GM18499 (cell line): ENCODE data around the gene ARL10.
A peak's percentile ranks its signal among the peaks of the same experiment; 100 is the strongest.
"Not testable (repeated sequence)": the region's sequence is repeated elsewhere in the genome, so short reads cannot be mapped to it uniquely, and the experiment has no call there.

Experiments
- ATAC-seq: cut with Tn5 transposase; IDR thresholded peaks from one replicate; pipeline ENCODE4 v1.9.1; 2021; ENCODE audit warnings: moderate number of reproducible peaks; ENCODE audit not compliant: insufficient read depth, unreplicated experiment

Gene ARL10

DNA sequence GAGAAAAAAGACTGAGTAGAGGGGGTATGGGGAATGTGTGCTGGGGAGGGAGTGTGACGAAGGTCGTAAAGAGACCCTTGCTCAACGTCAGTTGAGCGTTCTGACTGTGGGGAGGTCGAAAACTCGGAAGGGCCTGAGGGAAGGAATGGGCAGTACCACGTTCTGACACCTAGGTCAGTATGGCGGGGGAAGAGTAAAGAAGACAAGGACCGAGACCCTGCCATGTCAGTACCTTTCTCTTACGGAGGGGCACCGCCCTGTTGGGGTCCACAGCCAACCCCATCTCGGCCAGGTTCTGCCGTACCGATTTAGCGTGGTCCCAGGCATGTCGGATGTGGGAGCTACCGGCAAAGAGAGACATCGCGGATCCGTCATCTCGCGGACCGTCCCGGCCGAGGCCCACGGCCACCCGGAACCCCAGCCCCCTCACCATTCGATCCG lies 22.7 kb downstream of the ARL10 start:
- ATAC-seq, result no peak

DNA sequence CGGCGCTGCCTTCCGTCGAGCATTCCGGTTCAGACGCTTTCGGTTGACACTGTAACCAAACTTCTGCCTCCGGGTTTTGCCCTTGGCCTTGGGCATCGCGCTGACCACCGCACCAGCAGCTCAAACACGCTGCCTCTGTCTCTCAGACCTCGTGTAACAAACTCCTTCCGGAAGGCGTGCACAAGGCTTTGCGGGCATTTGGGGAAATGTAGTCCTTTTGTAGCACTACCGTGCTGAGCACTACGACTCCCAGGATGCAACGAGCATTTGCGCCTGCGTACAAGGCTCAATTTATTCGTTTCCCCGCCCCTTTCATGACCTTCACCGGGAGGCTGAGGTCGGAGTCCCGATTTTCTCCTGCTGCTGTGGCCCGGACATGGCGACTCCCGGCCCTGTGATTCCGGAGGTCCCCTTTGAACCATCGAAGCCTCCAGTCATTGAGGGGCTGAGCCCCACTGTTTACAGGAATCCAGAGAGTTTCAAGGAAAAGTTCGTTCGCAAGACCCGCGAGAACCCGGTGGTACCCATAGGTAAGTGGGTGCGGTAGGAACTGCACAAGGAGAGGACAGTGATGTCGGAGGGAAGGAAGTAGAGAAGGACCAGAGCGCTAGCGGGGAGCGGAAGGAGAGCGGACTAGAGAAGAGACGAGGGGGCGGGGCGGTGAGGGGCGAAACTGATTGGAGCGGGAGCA lies 23.3 kb downstream of the ARL10 start, which contains the start of the genes HIGD2A and NOP16:
TSS of gene HIGD2A (plus strand) at position 308 of the 691 bp plus-strand sequence. CDS start at position 377, 69 bp downstream.
TSS of gene NOP16 (minus strand) at position 155 of the 691 bp plus-strand sequence. CDS start at position 96, 59 bp downstream.
- ATAC-seq, result peak; percentile 73

DNA sequence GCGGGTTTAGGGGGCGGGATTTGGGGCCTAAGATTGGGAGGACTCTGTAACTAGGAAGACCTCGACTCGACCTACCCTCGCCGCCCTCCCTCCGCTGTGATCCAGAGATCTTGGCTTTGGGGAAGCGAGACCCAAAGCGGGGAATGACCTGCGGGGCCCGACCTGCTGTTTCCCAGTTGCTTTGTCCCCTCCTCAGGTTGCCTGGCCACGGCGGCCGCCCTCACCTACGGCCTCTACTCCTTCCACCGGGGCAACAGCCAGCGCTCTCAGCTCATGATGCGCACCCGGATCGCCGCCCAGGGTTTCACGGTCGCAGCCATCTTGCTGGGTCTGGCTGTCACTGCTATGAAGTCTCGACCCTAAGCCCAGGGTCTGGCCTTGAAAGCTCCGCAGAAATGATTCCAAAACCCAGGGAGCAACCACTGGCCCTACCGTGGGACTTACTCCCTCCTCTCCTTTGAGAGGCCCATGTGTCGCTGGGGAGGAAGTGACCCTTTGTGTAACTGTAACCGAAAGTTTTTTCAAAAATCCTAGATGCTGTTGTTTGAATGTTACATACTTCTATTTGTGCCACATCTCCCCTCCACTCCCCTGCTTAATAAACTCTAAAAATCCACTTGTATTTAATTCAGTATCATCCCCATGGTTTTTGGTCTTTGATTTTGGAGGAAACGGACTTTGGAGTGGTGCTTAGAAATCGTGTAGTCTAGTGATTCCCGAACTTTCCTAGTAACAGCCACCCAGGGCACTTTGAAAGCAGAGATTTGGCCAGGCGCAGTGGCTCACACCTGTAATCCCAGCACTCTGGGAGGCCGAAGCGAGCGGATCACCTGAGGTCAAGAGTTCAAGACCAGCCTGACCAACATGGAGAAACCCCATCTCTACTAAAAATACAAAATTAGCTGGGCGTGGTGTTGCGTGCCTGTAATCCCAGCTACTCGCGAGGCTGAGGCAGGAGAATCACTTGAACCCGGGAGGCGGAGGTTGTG lies 24.1 kb downstream of the ARL10 start:
- peak; percentile 18 for ATAC-seq

DNA sequence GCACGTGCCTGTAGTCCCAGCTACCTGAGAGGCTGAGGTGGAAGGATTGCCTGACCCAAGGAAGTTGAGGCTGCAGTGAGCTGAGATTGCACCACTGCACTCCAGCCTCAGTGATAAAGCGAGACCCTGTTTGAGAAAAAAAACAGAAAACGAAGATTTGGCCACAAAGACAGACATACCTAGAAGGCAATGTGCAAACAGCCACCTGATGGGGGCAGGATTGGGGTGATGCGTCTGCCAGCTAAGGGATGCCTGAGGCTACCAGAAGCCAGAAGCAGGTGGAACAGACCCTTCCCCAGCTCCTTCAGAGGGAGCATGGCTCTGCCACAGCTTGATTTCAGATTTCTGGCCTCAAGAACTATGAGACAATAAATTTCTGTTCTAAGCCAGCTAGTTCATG lies 26.2 kb downstream of the ARL10 start:
- ATAC-seq, result no peak

DNA sequence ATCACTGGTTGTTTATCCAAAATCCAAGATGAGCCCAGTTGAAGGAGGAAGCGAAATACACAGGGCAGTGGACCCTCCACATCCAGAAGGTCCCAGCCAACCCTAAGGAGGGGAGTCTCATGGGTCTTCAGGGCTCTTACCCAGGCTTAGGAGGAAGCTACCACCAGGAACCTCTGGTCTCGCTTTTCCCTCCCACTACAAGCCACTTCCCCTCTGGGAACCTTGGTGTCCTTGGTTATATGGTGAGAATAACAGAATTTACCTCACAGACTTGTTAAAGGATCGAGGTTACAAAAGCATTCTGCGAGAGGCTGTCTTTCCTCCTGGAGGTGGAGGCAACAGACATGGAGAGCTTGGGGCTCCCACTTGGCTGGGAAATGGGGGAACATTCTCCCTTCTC lies 26.7 kb downstream of the ARL10 start:
- no peak for ATAC-seq

DNA sequence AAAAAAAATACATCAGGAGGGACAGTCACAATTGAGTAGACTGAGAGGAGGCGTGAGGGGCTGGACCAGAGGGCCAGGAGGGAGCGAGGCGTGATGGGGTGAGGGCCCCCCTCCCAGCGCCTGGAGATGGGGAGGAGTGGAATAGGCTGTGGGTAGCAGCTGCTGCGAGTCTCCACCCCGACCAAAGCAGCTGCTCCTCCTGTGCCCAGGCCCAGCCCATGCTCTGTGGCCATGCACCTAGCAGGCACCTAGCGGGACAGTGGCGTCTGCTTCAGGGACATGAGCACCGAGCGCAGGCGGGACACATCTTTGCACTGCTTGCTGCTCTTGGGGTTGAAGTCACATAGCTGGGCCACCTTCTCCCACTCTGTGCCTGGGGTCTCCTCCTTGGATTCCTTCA lies 27.2 kb downstream of the ARL10 start:
- ATAC-seq, result no peak

DNA sequence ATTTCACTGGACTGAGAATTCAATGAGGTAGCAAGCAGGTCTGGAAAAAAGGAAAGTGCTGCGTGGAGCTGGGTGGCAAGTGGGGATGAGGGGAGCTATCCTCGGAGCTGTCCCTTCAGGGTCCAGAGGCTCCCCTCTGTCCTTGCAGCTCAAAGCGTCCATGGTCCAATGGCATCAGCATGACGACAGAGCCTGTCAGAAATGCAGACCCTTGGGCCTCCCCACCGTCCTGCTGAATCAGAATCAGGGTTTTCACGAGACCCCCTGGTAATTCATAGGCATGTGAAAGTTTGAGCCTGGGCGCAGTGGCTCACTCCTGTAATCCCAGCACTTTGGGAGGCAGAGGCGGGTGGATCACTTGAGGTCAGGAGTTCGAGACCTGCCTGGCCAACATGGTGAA lies 28.8 kb downstream of the ARL10 start:
- no peak for ATAC-seq

DNA sequence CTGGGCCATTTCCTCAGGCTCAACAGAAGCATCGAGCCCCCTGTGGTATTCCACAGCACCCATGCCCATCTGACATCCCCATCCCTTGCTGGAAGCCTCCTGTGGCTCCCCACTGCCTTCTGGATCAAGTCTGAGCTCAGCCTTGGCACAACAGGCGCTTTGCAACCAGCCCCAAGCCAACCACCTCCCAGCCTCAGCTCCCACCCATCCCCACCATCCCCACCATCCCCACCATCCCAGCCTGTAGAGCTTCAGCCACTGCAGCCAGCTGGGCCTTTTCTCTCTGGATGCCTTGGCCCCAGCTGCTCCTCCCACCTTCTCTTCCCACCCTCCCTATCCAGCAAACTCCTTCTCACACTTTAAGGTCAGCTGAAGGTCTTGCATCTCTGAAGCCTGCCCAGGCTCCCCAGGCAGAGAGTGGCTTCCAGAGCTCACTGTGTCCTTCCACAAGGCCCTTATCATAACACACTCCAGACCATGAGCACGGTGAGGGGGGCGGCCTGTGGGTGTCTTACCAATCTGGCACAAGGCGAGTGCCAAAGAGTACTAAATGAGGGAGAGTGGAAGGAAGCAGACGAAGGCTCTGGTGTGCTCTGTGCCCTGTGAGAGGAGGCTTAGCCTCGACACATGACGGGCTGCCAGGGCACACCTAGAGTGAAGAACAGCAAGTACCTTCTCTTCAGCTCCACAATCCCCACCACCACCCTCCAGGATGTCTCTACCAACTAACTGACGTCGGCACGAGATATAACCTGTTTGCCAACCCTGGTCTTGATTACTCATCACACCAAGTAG lies 29.8 kb downstream of the ARL10 start:
- ATAC-seq, result no peak

DNA sequence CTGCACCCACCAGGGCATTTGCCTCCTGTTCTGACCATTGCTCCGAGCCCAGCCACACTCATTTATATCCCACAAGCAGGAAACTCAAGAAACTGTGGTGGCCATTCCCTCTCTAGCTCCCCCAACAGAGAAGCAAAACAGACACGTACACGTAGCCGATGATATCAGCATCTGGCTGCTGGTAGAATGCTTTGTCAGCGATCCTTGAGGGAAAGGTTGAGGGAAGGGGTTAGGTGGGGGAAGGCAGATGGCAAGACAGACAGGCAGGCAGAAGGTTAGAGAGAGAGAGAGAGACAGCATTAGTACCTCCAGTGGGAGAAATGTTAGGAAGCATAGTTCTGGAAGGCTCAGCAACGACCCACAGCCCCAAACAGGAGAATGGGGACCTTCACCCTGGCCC lies 31.0 kb downstream of the ARL10 start:
- ATAC-seq, result no peak

DNA sequence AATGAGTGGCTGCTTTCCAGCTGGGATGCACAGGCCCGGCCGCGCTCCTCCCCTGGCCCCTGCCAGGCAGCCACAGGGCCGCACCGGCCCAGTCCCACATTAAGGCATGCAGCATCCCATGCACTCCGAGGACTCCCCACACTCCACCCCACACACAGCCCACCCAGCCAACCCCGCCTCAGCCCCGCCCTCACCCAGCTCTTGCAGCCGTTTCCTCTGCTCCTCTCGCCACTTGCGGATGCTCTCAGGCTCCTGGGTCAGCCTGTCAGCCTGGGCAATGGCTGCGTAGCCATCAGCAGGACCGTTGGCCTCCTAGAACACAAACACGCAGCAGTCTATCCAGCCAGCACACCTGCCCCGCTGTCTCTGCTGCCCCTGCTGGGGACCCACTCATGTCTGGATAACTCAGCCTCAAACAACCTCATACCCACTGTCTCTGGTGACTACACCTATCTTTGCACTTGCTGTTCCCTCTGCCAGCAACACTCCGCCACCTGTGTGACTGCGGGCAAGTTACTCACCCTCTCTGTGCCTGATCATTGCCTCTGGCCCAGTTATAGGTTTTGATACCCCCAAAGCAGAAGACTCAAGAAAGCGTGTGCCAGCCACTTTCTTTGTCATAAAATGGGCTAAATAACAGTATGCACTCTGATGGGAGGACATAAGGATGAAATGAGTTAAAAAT lies 32.6 kb downstream of the ARL10 start:
- ATAC-seq, result no peak

DNA sequence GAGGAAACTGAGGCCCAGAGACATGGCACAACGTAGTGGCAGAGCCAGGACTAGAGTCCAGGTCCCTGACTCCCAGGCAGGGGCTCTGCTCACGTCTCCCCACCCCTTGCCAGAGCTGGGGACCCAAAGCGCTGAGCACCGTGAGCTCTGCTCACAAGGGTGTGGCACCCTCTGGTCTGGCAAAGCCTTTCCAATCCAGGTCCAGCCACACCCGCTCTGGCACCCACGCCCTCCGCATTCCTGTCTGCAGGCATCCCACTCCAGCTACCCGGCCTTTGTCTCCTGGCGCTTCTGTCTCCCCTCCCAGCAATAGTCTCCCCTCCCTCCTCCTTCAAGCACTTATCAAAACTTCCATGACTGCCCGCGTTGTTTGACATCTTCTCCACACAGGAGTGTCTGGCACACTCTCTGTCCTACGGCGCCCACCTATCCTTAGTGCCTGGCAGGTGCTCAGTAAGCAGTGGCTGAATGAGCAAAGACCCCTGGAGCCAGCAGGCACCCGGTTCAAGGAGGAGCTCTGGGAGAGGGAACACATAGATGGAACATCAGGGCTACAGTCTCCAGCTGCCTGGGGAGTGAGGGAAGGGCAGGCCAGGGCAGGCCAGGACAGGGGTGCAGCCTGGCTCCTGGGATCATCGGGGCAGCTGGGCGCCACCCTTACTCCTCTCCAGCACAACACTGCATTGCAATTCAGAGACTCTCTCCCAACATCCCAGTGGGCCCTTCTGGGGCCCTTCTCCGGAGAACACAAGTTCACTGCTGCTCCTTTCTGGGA lies 35.3 kb downstream of the ARL10 start:
- no peak for ATAC-seq

DNA sequence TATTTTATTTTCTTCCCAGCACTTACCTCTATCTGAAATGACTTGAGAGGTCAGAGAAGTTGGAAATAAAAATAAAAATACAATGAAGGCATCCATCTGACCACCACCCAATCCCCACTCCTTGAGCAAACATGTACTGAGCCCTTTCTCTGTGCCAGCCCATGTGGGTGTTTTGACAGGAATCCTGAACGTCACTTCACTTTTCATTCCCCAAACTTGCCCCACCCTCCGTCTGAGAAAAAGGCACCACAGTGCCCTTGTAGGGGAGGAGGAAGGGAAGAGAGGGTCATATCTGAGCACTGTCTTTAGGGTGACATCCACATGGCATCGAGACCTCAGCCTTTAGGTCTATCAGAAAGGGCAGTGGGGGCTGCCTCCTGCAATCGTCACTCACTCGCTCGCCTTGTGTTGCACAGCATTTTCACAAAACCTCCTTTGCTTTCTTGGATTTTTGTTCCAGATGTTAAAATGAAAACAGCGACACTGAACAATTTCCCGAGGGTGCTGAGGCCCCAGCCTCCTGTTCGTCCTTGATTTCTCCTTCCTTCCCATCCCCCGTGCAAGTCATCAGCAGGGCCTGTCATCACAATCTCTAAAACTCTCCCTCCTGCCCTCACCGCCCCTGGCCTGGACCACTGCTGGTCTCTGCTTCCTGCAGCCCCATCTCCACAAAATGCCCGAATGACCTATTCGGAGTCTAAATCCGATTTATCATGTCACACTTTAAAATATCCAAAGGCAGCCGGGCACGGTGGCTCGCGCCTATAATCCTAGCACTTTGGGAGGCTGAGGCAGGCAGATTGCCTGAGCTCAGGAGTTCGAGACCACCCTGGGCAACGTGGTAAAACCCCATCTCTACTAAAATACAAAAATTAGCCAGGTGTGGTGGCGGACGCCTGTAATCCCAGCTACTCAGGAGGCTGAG lies 36.3 kb downstream of the ARL10 start:
- ATAC-seq, result no peak

DNA sequence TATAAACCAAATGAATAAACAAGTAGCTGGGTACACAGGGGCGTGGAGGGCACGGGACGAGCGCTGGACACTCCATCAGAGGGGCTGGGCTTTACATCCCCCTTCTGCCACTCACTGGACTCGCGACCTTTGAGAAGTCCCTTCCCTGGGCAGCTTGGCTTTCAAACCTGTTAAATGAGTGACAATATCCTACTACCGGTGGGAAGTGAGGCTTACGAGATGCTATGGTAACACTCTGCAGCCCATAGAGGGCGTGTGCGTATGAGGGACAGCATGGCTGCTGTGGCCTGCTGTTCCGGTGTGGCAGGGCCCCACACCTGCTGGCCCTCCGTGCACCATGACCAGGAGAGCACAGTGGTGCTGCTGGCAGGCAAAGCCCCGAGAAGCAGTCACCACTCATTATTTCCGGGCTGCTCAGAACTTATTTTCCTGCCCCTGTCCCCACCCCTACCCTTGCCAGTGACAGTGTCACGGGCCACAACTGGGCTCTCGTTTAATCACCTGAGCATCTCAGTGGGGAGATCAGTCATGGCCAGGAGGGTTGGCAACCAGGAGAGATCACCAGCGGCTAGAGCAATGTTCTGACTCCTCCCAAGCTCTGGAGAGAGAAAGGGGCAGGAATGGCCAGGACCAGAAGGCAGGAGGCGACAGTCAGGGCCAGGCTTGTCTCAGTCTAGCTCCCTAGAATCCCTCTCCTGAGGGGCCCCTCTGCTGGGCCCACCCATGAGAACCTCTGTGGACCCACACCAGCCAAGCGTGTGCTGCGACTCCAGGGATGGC lies 40.6 kb downstream of the ARL10 start:
- no peak for ATAC-seq

DNA sequence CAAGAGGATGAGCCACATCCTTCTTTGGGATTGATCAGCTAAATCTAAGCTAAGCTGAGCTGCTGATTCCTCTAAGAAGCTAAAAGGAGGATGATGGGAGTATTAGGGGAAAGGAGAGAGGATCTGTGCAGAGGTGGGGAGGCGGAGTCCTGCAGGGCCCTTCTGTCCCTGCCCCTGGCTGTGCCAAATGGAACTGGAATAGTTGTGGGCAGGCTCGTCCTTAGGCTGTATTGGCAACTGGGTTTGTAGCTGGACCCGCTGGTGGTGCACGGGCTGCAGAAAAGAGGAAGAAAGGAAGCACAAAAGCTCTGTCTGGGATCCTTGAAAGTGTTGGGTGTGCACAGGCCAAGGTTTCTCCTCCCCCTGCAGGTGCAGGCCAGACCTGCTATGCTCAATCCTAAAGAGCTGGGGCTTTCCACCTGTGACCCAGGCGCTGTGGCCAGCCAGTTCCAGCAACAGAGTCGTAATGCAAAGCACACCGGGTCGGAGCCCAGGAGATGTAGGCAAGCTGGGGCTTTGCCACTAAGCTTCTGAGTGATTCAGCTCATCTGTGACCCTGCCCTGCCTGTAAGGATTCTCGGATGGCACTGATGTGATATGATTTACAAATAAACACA lies 41.3 kb downstream of the ARL10 start:
- ATAC-seq, result no peak

DNA sequence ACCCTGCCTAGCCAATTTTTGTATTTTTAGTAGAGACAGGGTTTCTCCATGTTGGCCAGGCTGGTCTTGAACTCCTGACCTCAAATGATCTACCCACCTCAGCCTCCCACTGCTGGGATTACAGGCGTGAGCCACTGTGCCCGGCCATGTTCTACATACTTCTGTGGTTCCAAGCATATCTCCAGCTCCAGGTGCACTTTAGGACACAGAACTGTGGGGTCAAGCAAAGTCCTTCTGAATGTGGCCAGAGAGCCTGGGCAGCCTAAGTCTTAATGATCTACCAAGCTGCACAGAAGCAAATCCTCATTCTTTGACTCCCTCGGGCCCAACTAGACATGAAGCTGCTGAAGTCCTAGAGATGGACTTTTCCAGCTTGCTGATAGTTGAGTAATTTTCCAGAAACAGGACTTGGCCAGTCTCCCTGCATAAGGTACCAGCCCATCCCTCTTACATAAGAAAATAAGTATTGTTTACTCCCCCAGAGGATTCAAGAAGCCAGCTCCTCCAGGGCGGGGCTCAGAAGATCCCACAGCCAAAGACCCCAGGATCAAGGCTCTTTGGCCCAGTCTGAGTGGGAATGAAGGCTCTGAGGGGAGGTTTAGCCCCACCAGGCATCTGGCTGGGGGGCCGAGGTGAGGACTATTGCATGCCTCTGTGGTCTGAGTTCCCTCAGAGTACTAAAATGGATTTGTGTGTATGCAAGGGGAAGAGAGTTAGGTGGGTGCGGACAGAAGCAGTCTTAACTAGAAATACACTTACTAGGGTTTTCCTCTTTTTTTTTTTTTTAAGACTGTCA lies 42.4 kb downstream of the ARL10 start:
- no peak for ATAC-seq

DNA sequence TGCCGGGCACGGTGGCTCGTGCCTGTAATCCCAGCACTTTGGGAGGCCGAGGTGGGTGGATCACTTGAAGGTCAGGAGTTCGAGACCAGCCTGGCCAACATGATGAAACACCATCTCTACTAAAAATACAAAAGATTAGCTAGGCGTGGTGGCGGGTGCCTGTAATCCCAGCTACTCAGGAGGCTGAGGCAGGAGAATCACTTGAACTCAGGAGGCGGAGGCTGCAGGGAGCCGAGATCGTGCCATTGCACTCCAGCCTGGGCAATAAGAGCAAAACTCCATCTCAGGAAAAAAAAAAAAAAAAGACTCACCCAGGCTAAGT lies 42.9 kb downstream of the ARL10 start:
- ATAC-seq, result not testable (repeated sequence)
